ENCODE results near the gene PALD1. TPM values are rescaled to one million over a fixed set of nuclear protein-coding genes. Genes with fewer than 3 reads are reported as not detected.

PALD1 gene
- total RNA-seq, 1 donor from 2014 or later = 4.1 TPM

GRCh38 chr10:70494536-70494935 is 16.0 kb downstream of the PALD1 start:
- peaks cover 8% of the 10 kb centered on the region for H3K4me1 Mint-ChIP-seq (ENCODE audit: low read depth)
- no peaks in the 10 kb centered on the region for H3K36me3 Mint-ChIP-seq (ENCODE audit: low read depth)
- no peaks in the 10 kb centered on the region for H3K9me3 Mint-ChIP-seq (ENCODE audit: low read depth)
- H3K27ac Mint-ChIP-seq (ENCODE audit: unreplicated experiment) = no peak overlapping the region
- no peak overlapping the region for H3K4me3 Mint-ChIP-seq (ENCODE audit: unreplicated experiment)
- H3K27me3 Mint-ChIP-seq (ENCODE audit: low read depth) = no peaks in the 10 kb centered on the region
- no peak for TF ChIP-seq CTCF (IDR thresholded peaks at IDR 0.05)
- DNase-seq (ENCODE audit: low spot score) = no peak

- no peak overlapping the region for H3K4me3 Mint-ChIP-seq (ENCODE audit: unreplicated experiment)
- no peak for DNase-seq (ENCODE audit: low spot score)
- no peaks in the 10 kb centered on the region for H3K36me3 Mint-ChIP-seq (ENCODE audit: low read depth)
- no peak for TF ChIP-seq CTCF (IDR thresholded peaks at IDR 0.05)
- peaks cover 12% of the 10 kb centered on the region for H3K4me1 Mint-ChIP-seq (ENCODE audit: low read depth)
- H3K27me3 Mint-ChIP-seq (ENCODE audit: low read depth) = no peaks in the 10 kb centered on the region
- H3K9me3 Mint-ChIP-seq (ENCODE audit: low read depth) = no peaks in the 10 kb centered on the region
- no peak overlapping the region for H3K27ac Mint-ChIP-seq (ENCODE audit: unreplicated experiment)
These were observed 16.4 kb downstream of the PALD1 start for GRCh38 chr10:70494966-70495365.

GRCh38 chr10:70495691-70496261 is 17.2 kb downstream of the PALD1 start:
- Mint-ChIP-seq H3K36me3 (ENCODE audit: low read depth) (no peaks in the 10 kb centered on the region), H3K27ac (ENCODE audit: unreplicated experiment) (no peak overlapping the region), H3K4me3 (ENCODE audit: unreplicated experiment) (no peak overlapping the region), H3K4me1 (ENCODE audit: low read depth) (peaks cover 18% of the 10 kb centered on the region), H3K9me3 (ENCODE audit: low read depth) (no peaks in the 10 kb centered on the region), H3K27me3 (ENCODE audit: low read depth) (no peaks in the 10 kb centered on the region)
- TF ChIP-seq CTCF (IDR thresholded peaks at IDR 0.05) = no peak
- DNase-seq (ENCODE audit: low spot score) = no peak

GRCh38 chr10:70496341-70497119 is 18.0 kb downstream of the PALD1 start:
- Mint-ChIP-seq H3K4me1 (ENCODE audit: low read depth) (peaks cover 20% of the 10 kb centered on the region), H3K27ac (ENCODE audit: unreplicated experiment) (no peak overlapping the region), H3K4me3 (ENCODE audit: unreplicated experiment) (no peak overlapping the region)

GRCh38 chr10:70497120-70497545 is 18.6 kb downstream of the PALD1 start:
- DNase-seq (ENCODE audit: low spot score) = no peak
- TF ChIP-seq CTCF (IDR thresholded peaks at IDR 0.05) = no peak
- Mint-ChIP-seq H3K36me3 (ENCODE audit: low read depth) (no peaks in the 10 kb centered on the region), H3K4me1 (ENCODE audit: low read depth) (peaks cover 20% of the 10 kb centered on the region), H3K4me3 (ENCODE audit: unreplicated experiment) (no peak overlapping the region), H3K27ac (ENCODE audit: unreplicated experiment) (no peak overlapping the region), H3K27me3 (ENCODE audit: low read depth) (no peaks in the 10 kb centered on the region), H3K9me3 (ENCODE audit: low read depth) (no peaks in the 10 kb centered on the region)

More at GRCh38 chr10:70496341-70497119, 18.0 kb downstream of the PALD1 start:
- Mint-ChIP-seq H3K9me3 (ENCODE audit: low read depth) (no peaks in the 10 kb centered on the region), H3K27me3 (ENCODE audit: low read depth) (no peaks in the 10 kb centered on the region), H3K36me3 (ENCODE audit: low read depth) (no peaks in the 10 kb centered on the region)
- no peak for DNase-seq (ENCODE audit: low spot score)
- no peak for TF ChIP-seq CTCF (IDR thresholded peaks at IDR 0.05)

Measured in chondrocyte (in vitro differentiated cells).